MM.1S (cell line): ENCODE measurements around the gene GPR142.

Source experiments
- CTCF ChIP-seq: fragments of 300-600 bp; sonication (generic); IDR thresholded peaks from 2 replicates; pipeline ENCODE4 v1.5.1; 2016; ENCODE audit warnings: antibody characterized with exemption, low read length, mixed read lengths
- EZH2 ChIP-seq: fragments of 300-600 bp; sonication (generic); optimal IDR thresholded peaks from 2 replicates; pipeline ENCODE3; 2017; ENCODE audit warnings: low read depth, mild to moderate bottlenecking, antibody characterized with exemption, low read length, mixed read lengths
- EZH2phosphoT487 ChIP-seq: fragments of 300-600 bp; sonication (generic); IDR thresholded peaks from 2 replicates; pipeline ENCODE4 v1.6.1; 2018; ENCODE audit warnings: antibody characterized with exemption, low read length

GRCh38 chr17:74325743-74326379 is 41.4 kb upstream of the GPR142 start, which contains the start of gene KIF19:
- TF ChIP-seq CTCF (no peak), EZH2phosphoT487 (no peak), EZH2 (no peak)
